ENCODE data around the gene ROR2.
A peak's percentile ranks its signal among the peaks of the same experiment; 100 is the strongest.

ROR2 gene

GRCh38 chr9:91682806-91683205, 267.2 kb downstream of the ROR2 start:
- no peak for TF ChIP-seq JUND (IDR thresholded peaks at IDR 0.05; ENCODE audit: low read depth)
- DNase-seq (ENCODE audit: low read depth in 1 of 2, low spot score in 1 of 2): no peak
- in situ Hi-C loops (cut with HindIII; ENCODE audit: low pct_unique_long_range_greater_than_20kb, low sequenced_read_pairs): no loop called here

DNA sequence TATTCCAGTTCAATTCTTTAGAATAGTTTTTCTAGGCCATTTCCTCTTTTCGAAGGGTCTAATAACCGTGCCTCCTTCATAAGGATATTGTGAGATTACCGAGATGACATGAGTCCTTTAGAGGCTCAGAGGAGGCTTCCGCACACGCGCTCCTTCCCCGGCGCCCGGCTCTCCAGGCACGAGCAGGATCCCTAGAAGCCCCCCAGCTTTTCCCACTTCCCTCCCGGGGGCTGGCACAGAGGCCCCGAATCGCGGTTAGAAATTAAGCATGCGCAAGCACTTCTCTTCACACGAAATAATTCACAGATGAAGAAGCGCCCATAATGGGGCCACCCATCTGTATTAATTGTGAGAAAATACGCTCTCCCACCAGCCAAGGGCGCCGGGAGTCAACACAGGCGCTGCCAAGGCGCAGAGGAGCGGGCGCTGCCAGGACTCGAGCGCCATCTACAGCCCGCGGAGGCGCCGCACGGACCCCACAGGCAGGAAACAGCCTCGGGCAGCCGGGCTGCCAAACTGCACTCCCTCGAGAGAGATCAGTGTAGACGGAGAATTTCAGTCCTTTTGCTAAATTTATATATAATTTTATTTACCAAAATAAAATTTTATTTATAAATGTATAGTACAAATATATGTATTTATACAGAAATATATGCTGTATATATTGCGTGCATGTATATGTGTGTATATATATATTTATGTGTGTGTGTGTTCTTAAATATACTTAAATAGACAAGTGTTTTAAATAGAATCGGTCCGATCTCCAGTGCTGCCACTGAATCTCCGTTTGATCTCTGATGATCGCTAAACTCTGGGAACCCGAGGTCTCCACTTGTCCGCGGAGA, 268.3 kb downstream of the ROR2 start:
- in situ Hi-C loops (cut with HindIII; ENCODE audit: low pct_unique_long_range_greater_than_20kb, low sequenced_read_pairs): no loop called here

DNA sequence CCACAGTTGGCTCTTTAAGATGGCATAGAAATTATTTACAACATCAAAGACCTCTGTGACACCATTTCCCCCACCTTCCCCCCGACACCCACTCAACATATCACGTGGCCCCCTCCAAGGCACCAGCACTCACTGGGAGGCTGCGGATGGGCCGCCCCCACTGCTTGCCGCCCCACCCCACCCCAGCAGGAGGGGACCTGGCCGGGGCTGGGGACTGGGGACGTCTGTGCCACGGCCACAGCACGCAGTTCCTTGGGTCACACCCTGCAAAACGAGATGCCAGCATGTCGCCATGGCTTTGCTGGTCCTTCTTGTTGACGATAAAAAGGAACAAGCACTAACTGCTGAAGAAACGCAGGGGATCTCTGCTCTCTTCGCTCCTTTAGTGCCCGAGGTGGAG, 269.0 kb downstream of the ROR2 start:
- TF ChIP-seq JUND (IDR thresholded peaks at IDR 0.05; ENCODE audit: low read depth): no peak
- DNase-seq (ENCODE audit: low read depth in 1 of 2, low spot score in 1 of 2): no peak
- in situ Hi-C loops (cut with HindIII; ENCODE audit: low pct_unique_long_range_greater_than_20kb, low sequenced_read_pairs): no loop called here

More for the DNA sequence above, 268.3 kb downstream of the ROR2 start:
- no peak for DNase-seq (ENCODE audit: low read depth in 1 of 2, low spot score in 1 of 2)
- no peak for TF ChIP-seq JUND (IDR thresholded peaks at IDR 0.05; ENCODE audit: low read depth)

DNA sequence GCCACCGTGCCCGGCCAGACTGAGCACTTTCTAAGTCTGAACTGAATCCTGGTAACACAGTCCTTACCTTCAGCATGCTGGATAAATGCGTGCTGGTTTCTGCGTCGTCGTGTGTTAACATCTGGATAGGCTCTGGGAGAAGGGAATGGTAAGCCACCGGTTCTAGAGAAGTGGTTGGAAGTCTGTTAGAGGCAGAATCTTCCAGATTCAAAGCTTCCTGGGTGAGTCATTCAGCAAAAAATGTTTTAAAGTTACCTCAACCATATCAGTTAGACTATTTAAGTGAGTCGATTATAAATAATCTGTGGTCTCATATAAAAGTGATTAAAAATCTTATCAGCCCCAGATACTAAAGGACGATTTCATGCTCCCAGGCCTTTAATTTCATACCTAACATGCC, 269.9 kb downstream of the ROR2 start:
- in situ Hi-C loops (cut with HindIII; ENCODE audit: low pct_unique_long_range_greater_than_20kb, low sequenced_read_pairs): no loop called here
- no peak for TF ChIP-seq JUND (IDR thresholded peaks at IDR 0.05; ENCODE audit: low read depth)
- no peak for DNase-seq (ENCODE audit: low read depth in 1 of 2, low spot score in 1 of 2)

- TF ChIP-seq JUND (IDR thresholded peaks at IDR 0.05; ENCODE audit: low read depth): no peak
- no peak for DNase-seq (ENCODE audit: low read depth in 1 of 2, low spot score in 1 of 2)
- in situ Hi-C loops (cut with HindIII; ENCODE audit: low pct_unique_long_range_greater_than_20kb, low sequenced_read_pairs): no loop called here
These were observed 271.0 kb downstream of the ROR2 start for GRCh38 chr9:91678807-91679580.

GRCh38 chr9:91677822-91678436, 272.1 kb downstream of the ROR2 start:
- in situ Hi-C loops (cut with HindIII; ENCODE audit: low pct_unique_long_range_greater_than_20kb, low sequenced_read_pairs): no loop called here
- no peak for TF ChIP-seq JUND (IDR thresholded peaks at IDR 0.05; ENCODE audit: low read depth)
- DNase-seq (ENCODE audit: low read depth in 1 of 2, low spot score in 1 of 2): no peak

GRCh38 chr9:91677331-91677730, 272.7 kb downstream of the ROR2 start:
- TF ChIP-seq JUND (IDR thresholded peaks at IDR 0.05; ENCODE audit: low read depth): no peak
- in situ Hi-C loops (cut with HindIII; ENCODE audit: low pct_unique_long_range_greater_than_20kb, low sequenced_read_pairs): no loop called here
- DNase-seq (ENCODE audit: low read depth in 1 of 2, low spot score in 1 of 2): no peak

DNA sequence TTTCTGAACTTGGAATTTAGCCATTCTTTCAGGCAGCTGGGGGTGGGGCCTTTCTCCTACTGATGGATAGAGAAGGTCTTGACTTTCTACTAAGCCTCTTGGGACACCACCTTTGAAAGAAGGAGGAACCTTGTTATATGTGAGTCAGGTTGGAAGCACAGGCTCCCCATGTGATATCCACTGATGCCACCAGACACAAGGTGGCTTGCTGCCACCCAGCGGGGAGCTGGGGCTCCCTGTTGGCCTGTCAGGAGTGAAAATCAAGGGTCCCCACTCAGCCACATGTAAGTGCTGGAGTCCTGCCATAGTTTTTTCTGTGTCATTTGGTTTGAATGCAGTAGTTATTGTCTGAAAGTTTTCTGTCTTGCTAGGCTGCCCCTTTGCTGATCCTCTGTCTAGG, 274.0 kb downstream of the ROR2 start:
- DNase-seq (ENCODE audit: low read depth in 1 of 2, low spot score in 1 of 2): peak; percentile 33 to 66
- no peak for TF ChIP-seq JUND (IDR thresholded peaks at IDR 0.05; ENCODE audit: low read depth)
- in situ Hi-C loops (cut with HindIII; ENCODE audit: low pct_unique_long_range_greater_than_20kb, low sequenced_read_pairs): no loop called here

GRCh38 chr9:91664663-91665062, 285.4 kb downstream of the ROR2 start:
- DNase-seq (ENCODE audit: low read depth in 1 of 2, low spot score in 1 of 2): no peak
- in situ Hi-C loops (cut with HindIII; ENCODE audit: low pct_unique_long_range_greater_than_20kb, low sequenced_read_pairs): no loop called here
- no peak for TF ChIP-seq JUND (IDR thresholded peaks at IDR 0.05; ENCODE audit: low read depth)

DNA sequence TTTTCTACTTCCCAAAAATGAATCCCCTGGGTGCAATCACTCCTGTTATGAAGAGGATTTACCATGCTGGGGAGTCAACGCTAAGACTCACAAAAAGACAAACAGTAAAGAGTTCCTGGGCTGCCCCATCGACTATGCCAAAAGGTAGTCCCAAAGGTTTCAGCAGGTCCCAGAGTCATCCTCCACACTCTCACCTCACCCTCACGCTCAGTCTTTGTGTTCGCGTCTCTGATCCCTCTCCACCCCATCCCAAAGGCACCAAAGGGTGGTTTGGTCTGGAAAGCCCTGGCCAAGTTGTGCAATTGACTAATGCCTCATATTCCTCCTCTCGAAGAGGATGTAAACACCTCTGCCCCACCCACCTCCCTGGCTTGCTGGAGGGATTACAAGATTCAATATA, 286.2 kb downstream of the ROR2 start:
- in situ Hi-C loops (cut with HindIII; ENCODE audit: low pct_unique_long_range_greater_than_20kb, low sequenced_read_pairs): no loop called here
- no peak for DNase-seq (ENCODE audit: low read depth in 1 of 2, low spot score in 1 of 2)

GRCh38 chr9:91661451-91661850, 288.6 kb downstream of the ROR2 start:
- DNase-seq (ENCODE audit: low read depth in 1 of 2, low spot score in 1 of 2): no peak
- no peak for TF ChIP-seq JUND (IDR thresholded peaks at IDR 0.05; ENCODE audit: low read depth)
- in situ Hi-C loops (cut with HindIII; ENCODE audit: low pct_unique_long_range_greater_than_20kb, low sequenced_read_pairs): no loop called here

More for the DNA sequence above, 286.2 kb downstream of the ROR2 start:
- TF ChIP-seq JUND (IDR thresholded peaks at IDR 0.05; ENCODE audit: low read depth): no peak

DNA sequence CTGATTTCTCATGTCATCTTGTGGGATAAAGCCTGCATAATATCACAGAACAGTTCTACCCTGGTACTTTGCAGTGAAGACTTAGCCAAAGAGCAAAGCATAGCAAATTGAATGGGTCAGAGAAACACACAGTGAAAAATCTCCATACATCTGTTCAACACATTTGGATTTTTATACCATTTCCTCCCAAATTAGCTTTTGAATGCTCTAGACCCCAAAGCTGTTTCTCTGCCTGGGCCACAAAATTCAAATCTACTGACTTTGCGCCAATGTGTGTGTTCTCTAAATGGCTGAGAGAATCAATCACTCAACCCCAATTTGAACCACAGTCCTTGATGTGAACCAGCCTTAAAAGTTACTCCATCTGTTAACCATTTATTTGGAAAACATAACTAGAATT, 289.5 kb downstream of the ROR2 start:
- DNase-seq (ENCODE audit: low read depth in 1 of 2, low spot score in 1 of 2): no peak
- in situ Hi-C loops (cut with HindIII; ENCODE audit: low pct_unique_long_range_greater_than_20kb, low sequenced_read_pairs): no loop called here
- no peak for TF ChIP-seq JUND (IDR thresholded peaks at IDR 0.05; ENCODE audit: low read depth)

All from T47D (cell line).